GM19468 (cell line): ENCODE data around the gene LGALS3BP.

Experiments used
- ATAC-seq: cut with Tn5 transposase; IDR thresholded peaks from one replicate; pipeline ENCODE4 v1.9.1; 2021; ENCODE audit warnings: mild to moderate bottlenecking, moderate library complexity, moderate number of reproducible peaks; ENCODE audit not compliant: unreplicated experiment; ENCODE audit errors: extremely low read depth

Gene LGALS3BP

DNA sequence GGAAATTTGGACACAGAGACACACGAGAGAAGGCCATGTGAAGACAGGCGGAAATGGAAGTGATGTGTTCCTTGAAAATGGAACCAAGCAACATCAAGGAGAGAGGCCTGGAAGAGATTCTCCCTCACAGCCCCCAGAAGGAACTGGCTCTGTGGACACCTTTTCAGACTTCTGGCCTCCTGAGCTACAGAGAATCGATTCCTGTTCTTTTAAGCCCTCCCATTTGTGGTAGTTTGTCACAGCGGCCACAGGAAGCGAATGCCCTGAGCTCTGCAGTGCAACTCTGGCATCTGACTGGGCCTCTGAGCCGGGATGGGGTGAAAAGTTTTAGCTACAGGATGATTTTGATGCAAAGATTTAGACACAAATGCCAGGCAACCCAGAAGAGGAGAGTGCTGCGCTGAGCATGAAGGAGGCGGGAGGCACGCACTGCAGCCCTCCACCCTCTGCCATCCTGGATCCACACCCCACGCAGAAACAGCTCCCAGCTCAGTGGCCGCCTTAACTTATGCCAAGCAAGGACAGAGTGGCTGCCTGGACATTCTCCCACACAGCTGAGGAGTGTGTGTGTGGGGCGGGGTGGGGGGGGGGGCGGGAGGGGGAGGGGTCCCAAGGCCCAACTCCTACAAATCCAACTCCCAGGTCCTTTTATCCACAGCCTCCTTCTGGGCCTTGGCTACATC lies 56.8 kb downstream of the LGALS3BP start:
- no peak for ATAC-seq

DNA sequence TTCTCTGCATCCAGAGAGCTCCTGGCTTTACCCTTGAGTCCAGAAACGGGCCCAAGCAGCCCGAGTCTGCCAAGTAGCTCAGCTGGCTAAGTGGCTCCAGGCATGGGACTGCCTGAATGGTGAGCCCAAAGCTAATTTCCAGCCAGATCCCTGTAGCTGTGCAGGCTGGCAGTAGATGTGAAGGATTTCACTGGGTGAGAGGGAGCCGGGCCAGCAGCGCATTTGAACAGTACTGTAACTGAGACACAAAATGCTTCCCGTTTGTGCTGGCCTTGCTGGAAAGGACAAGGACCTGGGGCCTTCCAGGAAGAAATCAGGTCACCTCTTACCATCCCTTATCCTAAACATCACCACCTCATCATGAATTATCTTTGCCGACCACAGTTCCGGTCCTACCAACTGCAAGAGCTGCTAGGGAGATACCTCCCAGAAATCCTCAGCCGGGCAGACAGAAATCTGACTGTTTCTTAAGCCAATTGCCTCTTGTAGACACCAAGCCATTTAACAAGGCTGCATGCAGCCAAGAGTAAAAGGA lies 58.2 kb downstream of the LGALS3BP start:
- ATAC-seq = no peak
